ENCODE measurements around the gene JUNB. TPM values are rescaled to one million over a fixed set of nuclear protein-coding genes. Genes with fewer than 3 reads are reported as not detected.

Gene JUNB
- total and polyA plus RNA-seq, 2 of the 8 experiments (the other 6 are each of a cell fraction or from before 2014, with no cell fraction given): 7.4 to 10.0 TPM

DNA sequence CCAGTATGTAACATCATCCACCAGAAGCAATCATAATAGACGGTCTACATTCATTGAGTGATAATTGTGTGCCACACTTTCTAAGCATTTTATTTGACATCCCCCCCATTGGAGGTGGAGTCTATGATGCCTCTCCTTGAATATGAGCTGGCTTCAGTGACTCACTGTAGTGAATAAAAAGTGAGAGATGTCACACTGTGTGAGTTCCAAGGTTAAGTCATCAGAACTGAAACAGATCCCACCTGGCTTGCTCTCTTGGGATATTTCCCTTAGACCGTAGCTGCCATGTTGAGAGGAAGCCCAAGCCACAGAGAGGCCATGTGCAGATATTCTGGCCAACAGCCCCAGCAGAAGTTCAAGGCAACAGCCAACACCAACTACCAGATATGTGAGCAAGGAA is 30.5 kb downstream of the JUNB start:
- H2BK120ac ChIP-seq (replicated peaks; ENCODE audit: low read depth, low read length): no peak overlapping the region
- no peak overlapping the region for H3K4ac ChIP-seq (replicated peaks; ENCODE audit: insufficient read length, low read depth, low read length)
- no peak overlapping the region for H3K9ac ChIP-seq (replicated peaks in 1 of 4; ENCODE audit: extremely low read depth in 1 of 4, low read depth in 3 of 4, low read length in 3 of 4)
- H2BK15ac ChIP-seq (ENCODE audit: low read length): no peak overlapping the region
- TF ChIP-seq TEAD4 (IDR thresholded peaks at IDR 0.05; ENCODE audit: low read depth, low read length): no peak
- TF ChIP-seq BCL11A (IDR thresholded peaks at IDR 0.05; ENCODE audit: low read depth in 2 of 2, low read length in 2 of 2): no peak
- no peak for TF ChIP-seq SP2 (IDR thresholded peaks at IDR 0.05; ENCODE audit: low read length)
- no peak for TF ChIP-seq RNF2 (IDR thresholded peaks at IDR 0.05; ENCODE audit: borderline replicate concordance, low read depth, low read length, missing control alignments, poor library complexity, severe bottlenecking)
- TF ChIP-seq SUZ12 (IDR thresholded peaks at IDR 0.05; ENCODE audit: low read length): no peak
- TF ChIP-seq, protein P1, sequence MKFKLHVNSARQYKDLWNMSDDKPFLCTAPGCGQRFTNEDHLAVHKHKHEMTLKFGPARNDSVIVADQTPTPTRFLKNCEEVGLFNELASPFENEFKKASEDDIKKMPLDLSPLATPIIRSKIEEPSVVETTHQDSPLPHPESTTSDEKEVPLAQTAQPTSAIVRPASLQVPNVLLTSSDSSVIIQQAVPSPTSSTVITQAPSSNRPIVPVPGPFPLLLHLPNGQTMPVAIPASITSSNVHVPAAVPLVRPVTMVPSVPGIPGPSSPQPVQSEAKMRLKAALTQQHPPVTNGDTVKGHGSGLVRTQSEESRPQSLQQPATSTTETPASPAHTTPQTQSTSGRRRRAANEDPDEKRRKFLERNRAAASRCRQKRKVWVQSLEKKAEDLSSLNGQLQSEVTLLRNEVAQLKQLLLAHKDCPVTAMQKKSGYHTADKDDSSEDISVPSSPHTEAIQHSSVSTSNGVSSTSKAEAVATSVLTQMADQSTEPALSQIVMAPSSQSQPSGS (IDR thresholded peaks at IDR 0.05; ENCODE audit: low read length): no peak
- TF ChIP-seq HDAC6 (IDR thresholded peaks at IDR 0.05; ENCODE audit: low read depth, low read length): no peak
- TF ChIP-seq SAP30 (IDR thresholded peaks at IDR 0.05; ENCODE audit: insufficient read depth, insufficient replicate concordance, low read length): no peak
- no peak for TF ChIP-seq KDM5A (IDR thresholded peaks at IDR 0.05; ENCODE audit: low read length)
- TF ChIP-seq, protein P2, sequence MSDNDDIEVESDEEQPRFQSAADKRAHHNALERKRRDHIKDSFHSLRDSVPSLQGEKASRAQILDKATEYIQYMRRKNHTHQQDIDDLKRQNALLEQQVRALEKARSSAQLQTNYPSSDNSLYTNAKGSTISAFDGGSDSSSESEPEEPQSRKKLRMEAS (IDR thresholded peaks at IDR 0.05): no peak
- no peak for TF ChIP-seq GABPA (IDR thresholded peaks at IDR 0.05; ENCODE audit: borderline replicate concordance, insufficient read depth, low read length)
- H3K36me3 ChIP-seq (ENCODE audit: control insufficient read depth in 2 of 4, insufficient read depth in 4 of 4, low read length in 3 of 4): no peaks in the 10 kb centered on the region; a peak in 1 of 8 replicates
- CTCF ChIA-PET (ENCODE audit: partially characterized antibody): interaction anchor here (1.0 kb wide), 1 partner anchor 25 kb away, joined by 3 read pairs; no protein-coding TSS in a partner anchor
- no peak overlapping the region for H4K91ac ChIP-seq (replicated peaks; ENCODE audit: insufficient read length, low read length)
- H2BK12ac ChIP-seq (ENCODE audit: low read depth, low read length): no peak overlapping the region
- no peak overlapping the region for H4K5ac ChIP-seq (ENCODE audit: insufficient read length, low read depth, low read length)
- no peak overlapping the region for H3K14ac ChIP-seq (ENCODE audit: insufficient read length)
- no peaks in the 10 kb centered on the region; a peak in 1 of 7 replicates for H3K4me1 ChIP-seq (replicated peaks in 1 of 4; ENCODE audit: control insufficient read depth in 3 of 4, insufficient read depth in 4 of 4, low read length in 3 of 4)
- no peak overlapping the region for H2BK20ac ChIP-seq (ENCODE audit: low read length)
- H3K4me2 ChIP-seq (ENCODE audit: insufficient read depth in 1 of 2, low read depth in 2 of 2, low read length in 2 of 2): no peak overlapping the region
- no peak overlapping the region for H3K23ac ChIP-seq (ENCODE audit: insufficient read length)
- no peak overlapping the region for H2AFZ ChIP-seq (ENCODE audit: low read length)
- DNase-seq (ENCODE audit: low read depth in 1 of 2, low spot score in 2 of 2) (no peak), FAIRE-seq (no peak)
- H4K8ac ChIP-seq (ENCODE audit: extremely low read depth, insufficient read depth, low read length): no peak overlapping the region
- H2BK5ac ChIP-seq (ENCODE audit: low read depth, low read length): no peak overlapping the region
- POLR2A ChIA-PET (ENCODE audit: partially characterized antibody): interaction anchor here (0.6 to 1.2 kb wide), 2 partner anchors 9 to 13 kb away, joined by 3 to 5 read pairs; partner anchors contain the start of gene RTBDN
- no peaks in the 10 kb centered on the region for H3K79me1 ChIP-seq (ENCODE audit: low read depth, low read length)
- WGBS, 2 experiments (ENCODE audit: extremely low coverage in 1 of 2, insufficient coverage in 1 of 2, insufficient read length in 1 of 2, insufficient replicate concordance in 2 of 2, low coverage in 1 of 2, low lambda C conversion rate in 2 of 2, missing lambda C conversion rate in 1 of 2): 89% methylated on average over 2 of the region's 2 CpGs; no CpG with 5 or more reads in 1 of the 2 experiments
- H3K27ac ChIP-seq (ENCODE audit: low read depth, low read length): no peak overlapping the region
- H3K4me3 ChIP-seq (ENCODE audit: extremely low read depth in 1 of 4, insufficient read depth in 2 of 4, low read depth in 3 of 4, low read length in 4 of 4): no peak overlapping the region
- H3K56ac ChIP-seq (replicated peaks; ENCODE audit: insufficient read length, low read depth, low read length): no peak overlapping the region
- H3K18ac ChIP-seq (ENCODE audit: extremely low read depth, low read length): no peak overlapping the region
- H3K79me2 ChIP-seq (ENCODE audit: control insufficient read depth in 1 of 2, insufficient read depth in 2 of 2, low read length in 2 of 2): no peaks in the 10 kb centered on the region
- no peaks in the 10 kb centered on the region for H3K9me3 ChIP-seq (ENCODE audit: insufficient read depth in 2 of 2, low read depth in 1 of 2, low read length in 1 of 2)
- H2AK5ac ChIP-seq (ENCODE audit: low read depth, low read length): no peak overlapping the region
- peaks cover 2% of the 10 kb centered on the region; the same call in 1 of the 2 replicates for H3K23me2 ChIP-seq (ENCODE audit: low read depth, low read length)
- H3K27me3 ChIP-seq (replicated peaks in 1 of 4; ENCODE audit: control insufficient read depth in 3 of 4, extremely low read depth in 1 of 4, insufficient read depth in 3 of 4, low read length in 3 of 4): no peaks in the 10 kb centered on the region
- H4K20me1 ChIP-seq (replicated peaks in 1 of 2; ENCODE audit: control insufficient read depth in 1 of 2, insufficient read depth in 2 of 2, low read length in 2 of 2): no peaks in the 10 kb centered on the region
